Activated naive CD4-positive, alpha-beta T cell (primary cell): ENCODE data around the gene ZNF668.
"Not testable (repeated sequence)": the region's sequence is repeated elsewhere in the genome, so short reads cannot be mapped to it uniquely, and the experiment has no call there.

Experiments
- DNase-seq, 4 experiments: peaks; one replicate each; lab custom pipeline; 2025; lab: John Stamatoyannopoulos, UW

The ZNF668 gene

GRCh38 chr16:31013292-31013691 lies 60.7 kb downstream of the ZNF668 start:
- not testable (repeated sequence) for DNase-seq

GRCh38 chr16:31011815-31012214 lies 62.2 kb downstream of the ZNF668 start:
- DNase-seq, result not testable (repeated sequence)
